Sigmoid colon (tissue), 3 donors: Measurements from ENCODE around the gene DOCK8.

Experiments used
- POLR2A ChIP-seq, 2 donors: fragments of 450-650 bp; IDR thresholded peaks; one replicate each; pipeline ENCODE4 v1.6.1; 2016; ENCODE audit warnings: antibody characterized with exemption in 2 of 2, mild to moderate bottlenecking in 2 of 2, moderate library complexity in 2 of 2
- TF ChIP-seq, protein P1 (sequence below), 4 experiments: fragments of 450-650 bp in 3 of 4; fragments of 200-600 bp in 1 of 4; IDR thresholded peaks; one replicate each; pipeline ENCODE4 v1.5.1; 2016 to 2019; ENCODE audit warnings: antibody characterized with exemption in 4 of 4, mild to moderate bottlenecking in 3 of 4, moderate library complexity in 2 of 4

DNA sequence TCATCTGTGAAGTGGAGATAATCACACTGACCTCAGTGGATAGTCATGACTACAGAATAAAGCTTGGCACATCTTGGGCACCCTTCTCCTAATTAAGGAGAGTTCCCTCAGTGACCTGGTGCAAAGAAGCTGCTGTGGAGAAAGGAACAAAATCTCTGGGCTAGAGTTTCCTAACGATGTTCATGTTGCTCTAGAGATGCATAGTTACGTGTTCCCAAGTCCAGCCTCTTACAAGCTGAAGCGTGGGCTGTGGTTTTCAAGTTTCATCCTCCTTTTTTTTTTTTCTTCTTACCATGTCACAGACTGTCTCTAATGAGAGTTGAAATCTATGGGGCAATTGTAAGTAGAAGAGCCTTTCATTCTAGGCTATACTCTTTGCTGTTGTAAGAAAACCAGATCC is 113.8 kb downstream of the DOCK8 start:
- no peak for TF ChIP-seq POLR2A (IDR thresholded peaks at IDR 0.05)
- TF ChIP-seq, protein P1, sequence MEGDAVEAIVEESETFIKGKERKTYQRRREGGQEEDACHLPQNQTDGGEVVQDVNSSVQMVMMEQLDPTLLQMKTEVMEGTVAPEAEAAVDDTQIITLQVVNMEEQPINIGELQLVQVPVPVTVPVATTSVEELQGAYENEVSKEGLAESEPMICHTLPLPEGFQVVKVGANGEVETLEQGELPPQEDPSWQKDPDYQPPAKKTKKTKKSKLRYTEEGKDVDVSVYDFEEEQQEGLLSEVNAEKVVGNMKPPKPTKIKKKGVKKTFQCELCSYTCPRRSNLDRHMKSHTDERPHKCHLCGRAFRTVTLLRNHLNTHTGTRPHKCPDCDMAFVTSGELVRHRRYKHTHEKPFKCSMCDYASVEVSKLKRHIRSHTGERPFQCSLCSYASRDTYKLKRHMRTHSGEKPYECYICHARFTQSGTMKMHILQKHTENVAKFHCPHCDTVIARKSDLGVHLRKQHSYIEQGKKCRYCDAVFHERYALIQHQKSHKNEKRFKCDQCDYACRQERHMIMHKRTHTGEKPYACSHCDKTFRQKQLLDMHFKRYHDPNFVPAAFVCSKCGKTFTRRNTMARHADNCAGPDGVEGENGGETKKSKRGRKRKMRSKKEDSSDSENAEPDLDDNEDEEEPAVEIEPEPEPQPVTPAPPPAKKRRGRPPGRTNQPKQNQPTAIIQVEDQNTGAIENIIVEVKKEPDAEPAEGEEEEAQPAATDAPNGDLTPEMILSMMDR (IDR thresholded peaks at IDR 0.05): no peak
